KBM-7 (cell line): ENCODE results near the gene SLC22A8.

Source experiments
- DNase-seq: peaks from one replicate; pipeline ENCODE4 v3.0.0-alpha.2; 2015
- in situ Hi-C: fragments of 300-500 bp; cut with MboI; formaldehyde crosslinking; loops from 2 replicates; pipeline ENCODE4 v1.14.3; 2020; ENCODE audit warnings: low sequenced_read_pairs, low pct_unique_long_range_greater_than_20kb, mixed read lengths

SLC22A8 gene

GRCh38 chr11:62996271-62996670, 19.4 kb downstream of the SLC22A8 start:
- in situ Hi-C loops, result no loop called here
- no peak for DNase-seq

GRCh38 chr11:62994775-62995174, 20.9 kb downstream of the SLC22A8 start:
- in situ Hi-C loops, result no loop called here
- DNase-seq, result no peak

- in situ Hi-C loops, result no loop called here
- DNase-seq, result no peak
Measured at GRCh38 chr11:62988276-62988675, 27.4 kb downstream of the SLC22A8 start.

DNA sequence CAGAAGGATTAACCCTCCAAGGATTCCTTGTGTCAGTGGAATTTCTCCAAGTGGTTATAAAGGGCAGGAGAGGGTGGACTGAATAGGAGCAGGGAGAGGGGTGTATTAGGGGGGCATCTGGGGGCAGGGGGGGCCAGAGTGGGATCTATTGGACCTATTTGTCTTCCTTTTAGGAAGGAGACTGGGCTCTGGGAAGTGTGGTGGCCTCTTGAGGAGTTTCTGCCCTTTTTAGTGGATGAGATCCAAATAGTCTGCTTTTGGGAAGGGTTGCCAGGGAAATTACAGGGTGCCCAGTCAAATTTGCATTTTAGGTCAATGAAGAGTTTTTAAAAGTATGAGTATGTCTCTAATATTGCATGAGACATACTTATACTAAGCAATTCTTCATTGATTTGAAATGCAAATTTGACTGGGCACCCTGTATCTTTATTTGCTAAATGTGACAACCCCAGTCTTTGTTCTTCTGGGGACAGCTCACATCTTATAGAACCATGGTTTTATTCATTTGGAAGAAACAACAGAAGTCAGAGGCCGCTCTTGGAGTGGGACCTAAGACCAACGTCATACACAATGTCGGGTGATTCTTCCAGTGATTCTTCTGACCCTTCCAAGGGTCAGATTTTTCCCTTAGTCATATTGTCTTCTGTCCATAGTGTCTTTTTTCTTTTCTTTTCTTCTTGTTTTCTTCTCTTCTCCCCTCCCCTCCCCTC, 30.4 kb downstream of the SLC22A8 start:
- in situ Hi-C loops, result no loop called here
- no peak for DNase-seq

GRCh38 chr11:62984451-62984991, 31.1 kb downstream of the SLC22A8 start, which contains the start of gene SLC22A6:
Gene SLC22A6 (minus strand): TSS chr11:62984967. CDS start chr11:62984690, 277 bp downstream.
- no peak for DNase-seq

GRCh38 chr11:62983536-62984199, 32.0 kb downstream of the SLC22A8 start:
- in situ Hi-C loops, result no loop called here
- DNase-seq, result no peak

More at GRCh38 chr11:62984451-62984991, 31.1 kb downstream of the SLC22A8 start, which contains the start of gene SLC22A6:
- in situ Hi-C loops, result no loop called here

- DNase-seq, result no peak
- in situ Hi-C loops, result no loop called here
Measured at GRCh38 chr11:62981743-62982142, 33.9 kb downstream of the SLC22A8 start.

DNA sequence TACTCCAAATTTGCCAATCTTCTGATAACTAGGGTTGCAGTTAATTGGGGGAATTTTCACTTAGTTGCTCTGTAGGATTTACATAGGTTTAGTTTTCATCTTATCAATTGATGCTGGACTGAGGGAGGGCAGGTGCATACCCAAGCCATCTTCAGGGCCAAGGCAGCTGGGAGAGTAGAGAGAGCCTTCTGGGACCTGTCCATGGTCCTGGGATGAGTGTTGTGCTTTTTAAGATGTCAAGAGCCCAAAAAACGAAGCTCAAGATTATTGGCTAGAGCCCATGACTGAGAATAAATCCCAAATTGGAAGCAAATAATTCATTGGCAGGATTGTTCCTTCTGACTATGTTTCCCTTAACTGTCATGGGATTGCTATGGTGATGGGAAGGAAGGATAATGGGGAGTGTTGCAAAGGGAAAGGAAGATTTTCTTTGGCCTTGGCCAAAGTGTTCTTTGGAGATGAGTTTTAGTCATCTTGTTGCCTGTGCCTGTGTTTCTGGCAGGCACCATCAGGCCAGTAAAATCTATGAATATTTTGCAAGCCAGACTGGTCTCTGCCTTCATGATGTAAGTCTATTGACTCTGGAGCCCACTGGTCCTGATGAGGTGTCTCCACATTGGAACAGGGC, 35.4 kb downstream of the SLC22A8 start:
- no peak for DNase-seq
- in situ Hi-C loops, result no loop called here

GRCh38 chr11:62976109-62976508, 39.5 kb downstream of the SLC22A8 start:
- in situ Hi-C loops, result no loop called here
- DNase-seq, result no peak

- in situ Hi-C loops, result no loop called here
- peak; percentile 28 for DNase-seq
Measured at GRCh38 chr11:62974848-62975522, 40.7 kb downstream of the SLC22A8 start.

GRCh38 chr11:62965574-62965973, 50.1 kb downstream of the SLC22A8 start:
- DNase-seq, result no peak
- in situ Hi-C loops, result no loop called here

GRCh38 chr11:62962391-62962790, 53.2 kb downstream of the SLC22A8 start:
- in situ Hi-C loops, result no loop called here
- no peak for DNase-seq

DNA sequence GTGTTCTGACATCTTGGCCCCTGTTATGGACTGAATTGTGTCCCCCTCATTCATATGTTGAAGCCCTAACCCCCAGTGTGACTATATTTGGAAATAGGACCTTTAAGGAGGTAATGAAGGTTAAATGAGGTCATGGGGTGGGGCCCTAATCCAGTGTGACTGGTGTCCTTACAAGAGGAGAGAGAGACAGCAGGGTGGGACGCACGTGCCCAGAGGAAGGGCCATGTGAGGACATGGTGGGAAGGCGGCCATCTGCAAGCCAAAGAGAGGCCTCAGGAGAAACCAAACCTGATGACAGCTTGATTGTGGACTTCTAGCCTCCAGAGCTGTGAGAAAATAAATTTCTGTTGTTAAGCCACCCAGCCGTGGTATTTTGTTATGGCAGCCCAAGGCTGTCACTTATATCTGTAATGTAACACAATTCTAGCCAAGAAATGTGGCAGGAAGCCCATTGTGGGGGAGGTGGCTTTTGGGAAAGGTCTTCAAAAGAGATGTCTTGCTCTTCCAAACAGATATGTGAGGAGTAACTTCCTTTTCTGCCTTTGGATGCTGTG, 54.5 kb downstream of the SLC22A8 start:
- in situ Hi-C loops, result no loop called here
- DNase-seq, result no peak

DNA sequence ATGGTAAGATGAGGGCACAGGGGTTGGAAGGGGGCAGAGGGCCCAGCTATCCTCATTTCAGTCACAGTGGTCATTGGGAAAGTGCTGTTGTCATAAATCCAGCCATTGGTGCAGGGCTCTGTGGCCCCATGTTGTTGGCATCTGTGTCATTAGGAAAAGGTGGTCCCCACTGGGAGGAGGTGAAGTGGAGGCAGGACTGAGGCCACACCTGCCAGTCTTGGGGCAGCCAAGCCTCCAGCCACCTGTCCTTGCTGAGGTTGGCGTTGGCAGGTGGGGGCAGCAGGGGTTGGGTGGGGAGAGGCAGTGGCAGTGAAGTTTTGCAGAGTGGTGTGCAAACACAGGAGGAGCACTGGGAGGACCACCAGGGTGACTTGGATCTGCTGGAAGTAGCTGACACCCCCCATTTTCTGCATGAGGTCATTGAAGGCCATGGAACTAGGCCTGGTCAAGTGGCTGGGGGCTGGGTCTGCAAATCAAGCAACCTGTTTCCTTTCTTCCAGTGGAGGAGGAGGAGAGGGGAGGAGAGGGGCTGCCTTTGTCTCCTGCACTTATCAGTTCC, 56.1 kb downstream of the SLC22A8 start:
- DNase-seq, result no peak
- in situ Hi-C loops, result no loop called here

- in situ Hi-C loops, result no loop called here
- DNase-seq, result no peak
Measured at GRCh38 chr11:62958547-62959421, 56.9 kb downstream of the SLC22A8 start.

DNA sequence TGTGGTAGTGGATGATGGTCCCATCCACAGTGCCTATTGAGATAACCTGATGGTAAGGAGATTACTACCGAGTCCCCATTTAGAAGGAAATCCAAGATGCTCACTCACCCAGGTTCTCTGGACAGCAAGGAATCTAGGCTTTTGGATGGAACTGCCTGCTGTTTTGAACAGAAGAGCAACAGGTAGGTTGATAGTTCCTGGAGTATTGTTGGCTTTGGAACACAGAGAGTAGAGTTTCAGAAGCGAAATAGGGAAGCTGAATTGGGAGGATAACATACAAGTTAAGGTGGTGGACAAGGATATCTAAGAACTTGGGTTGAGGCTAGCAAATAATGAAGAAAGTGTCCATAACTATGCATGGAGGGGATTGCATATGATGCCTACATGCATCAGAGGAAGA, 58.5 kb downstream of the SLC22A8 start:
- in situ Hi-C loops, result no loop called here

GRCh38 chr11:62954478-62954877, 61.2 kb downstream of the SLC22A8 start:
- in situ Hi-C loops, result no loop called here
- DNase-seq, result no peak

More for the DNA sequence above, 58.5 kb downstream of the SLC22A8 start:
- DNase-seq, result no peak

DNA sequence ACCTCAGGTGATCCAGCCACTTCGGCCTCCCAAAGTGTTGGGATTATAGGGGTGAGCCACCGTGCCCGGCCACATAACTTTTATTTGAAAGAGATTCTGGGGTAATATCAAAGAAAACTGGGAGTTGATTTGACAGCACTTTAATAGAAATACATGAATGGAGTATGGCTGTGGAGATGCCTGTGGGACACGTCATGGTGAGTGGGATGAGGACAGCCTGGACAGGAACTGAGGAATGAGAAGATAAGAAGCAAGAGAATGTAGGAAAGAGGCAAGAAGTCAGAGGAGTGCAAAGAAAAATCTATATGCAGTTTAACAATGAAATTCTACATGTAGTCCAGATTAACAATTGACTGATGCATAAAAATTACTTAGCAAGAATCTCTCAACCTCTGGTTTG, 61.8 kb downstream of the SLC22A8 start:
- no peak for DNase-seq
- in situ Hi-C loops, result no loop called here
